Measurements from ENCODE around the gene MSI2. TPM values are rescaled to one million over a fixed set of nuclear protein-coding genes. Genes with fewer than 3 reads are reported as not detected.

The MSI2 gene
- total RNA-seq, 2 experiments from 2014 or later = 113 to 114 TPM

GRCh38 chr17:57342963-57343589 is 86.8 kb downstream of the MSI2 start:
- Mint-ChIP-seq H3K9me3 (no peaks in the 10 kb centered on the region), H3K4me3 (no peak overlapping the region), H3K27me3 (no peaks in the 10 kb centered on the region), H3K4me1 (peaks cover 24% of the 10 kb centered on the region), H3K36me3 (peaks cover 42% of the 10 kb centered on the region), H3K27ac (no peak overlapping the region)
- no peak for ATAC-seq (ENCODE audit: low read depth)
- no peak for DNase-seq
- POLR2A ChIA-PET = no interaction called here

DNA sequence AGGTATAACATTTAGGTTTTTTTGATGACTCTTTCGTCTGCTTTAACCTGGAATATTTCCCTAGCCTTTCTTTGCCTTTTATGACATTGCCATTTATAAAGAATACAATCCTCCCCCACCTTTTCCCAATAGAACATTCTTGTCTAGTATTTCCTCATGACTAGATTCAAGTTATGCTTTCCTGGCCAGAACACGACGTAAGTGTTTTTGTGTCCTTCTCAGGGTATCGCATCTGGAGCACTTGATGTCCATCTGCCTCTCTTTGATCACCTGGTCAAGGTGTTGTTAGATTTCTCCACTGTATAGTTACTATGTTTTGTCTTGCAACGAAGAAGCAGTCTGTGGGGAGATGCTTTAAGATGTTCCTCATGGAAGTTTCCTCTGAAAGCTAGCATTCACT is 87.4 kb downstream of the MSI2 start:
- DNase-seq (no peak), ATAC-seq (ENCODE audit: low read depth) (no peak)
- Mint-ChIP-seq H3K9me3 (no peaks in the 10 kb centered on the region), H3K27me3 (no peaks in the 10 kb centered on the region), H3K36me3 (peaks cover 48% of the 10 kb centered on the region), H3K4me1 (peaks cover 18% of the 10 kb centered on the region), H3K4me3 (no peak overlapping the region), H3K27ac (no peak overlapping the region)
- POLR2A ChIA-PET = no interaction called here

GRCh38 chr17:57344261-57344660 is 87.9 kb downstream of the MSI2 start:
- Mint-ChIP-seq H3K4me3 (no peak overlapping the region), H3K27me3 (no peaks in the 10 kb centered on the region), H3K27ac (no peak overlapping the region), H3K9me3 (no peaks in the 10 kb centered on the region), H3K4me1 (peaks cover 14% of the 10 kb centered on the region), H3K36me3 (peaks cover 48% of the 10 kb centered on the region)
- ATAC-seq (ENCODE audit: low read depth) (no peak), DNase-seq (no peak)
- POLR2A ChIA-PET = no interaction called here

GRCh38 chr17:57349541-57350247 is 93.4 kb downstream of the MSI2 start:
- no peak for DNase-seq
- peaks cover 19% of the 10 kb centered on the region for H3K4me1 Mint-ChIP-seq
- H3K4me3 Mint-ChIP-seq = no peak overlapping the region
- H3K9me3 Mint-ChIP-seq = no peaks in the 10 kb centered on the region
- H3K27ac Mint-ChIP-seq = no peak overlapping the region
- POLR2A ChIA-PET = no interaction called here
- peaks cover 40% of the 10 kb centered on the region for H3K36me3 Mint-ChIP-seq
- no peak for ATAC-seq (ENCODE audit: low read depth)
- H3K27me3 Mint-ChIP-seq = no peaks in the 10 kb centered on the region

GRCh38 chr17:57350266-57350665 is 93.9 kb downstream of the MSI2 start:
- Mint-ChIP-seq H3K27me3 (no peaks in the 10 kb centered on the region), H3K27ac (no peak overlapping the region), H3K36me3 (peaks cover 40% of the 10 kb centered on the region), H3K9me3 (no peaks in the 10 kb centered on the region), H3K4me1 (peaks cover 23% of the 10 kb centered on the region), H3K4me3 (no peak overlapping the region)
- DNase-seq (no peak), ATAC-seq (ENCODE audit: low read depth) (no peak)
- POLR2A ChIA-PET = no interaction called here

DNA sequence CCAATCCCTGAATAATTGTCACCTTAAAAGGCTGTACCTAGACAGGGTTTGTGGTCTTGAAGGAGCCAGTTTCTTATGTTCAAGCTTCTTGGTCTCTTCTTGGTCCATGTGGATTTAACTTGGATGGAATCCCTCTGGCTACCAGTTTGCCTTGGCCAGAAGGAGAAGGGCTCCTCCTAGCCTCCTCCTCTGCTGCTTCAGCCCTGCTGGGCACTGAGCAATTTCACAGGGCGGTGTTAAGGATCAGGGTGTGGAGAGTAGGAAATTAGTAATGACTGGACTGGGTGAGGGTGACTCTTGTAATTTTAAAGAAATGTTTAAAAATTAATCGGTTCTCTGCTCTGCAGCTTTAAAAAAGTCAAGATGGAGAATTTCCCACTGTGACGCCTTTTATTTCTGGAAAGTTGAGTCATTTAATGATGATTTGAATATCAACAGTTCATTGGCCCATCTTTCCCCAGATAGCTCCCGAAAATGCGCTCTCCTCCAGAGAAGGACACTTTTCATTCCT is 96.4 kb downstream of the MSI2 start:
- Mint-ChIP-seq H3K27me3 (no peaks in the 10 kb centered on the region), H3K4me3 (no peak overlapping the region), H3K27ac (no peak overlapping the region), H3K36me3 (peaks cover 40% of the 10 kb centered on the region), H3K9me3 (no peaks in the 10 kb centered on the region), H3K4me1 (peaks cover 44% of the 10 kb centered on the region)
- DNase-seq (no peak), ATAC-seq (ENCODE audit: low read depth) (no peak)
- POLR2A ChIA-PET = no interaction called here

DNA sequence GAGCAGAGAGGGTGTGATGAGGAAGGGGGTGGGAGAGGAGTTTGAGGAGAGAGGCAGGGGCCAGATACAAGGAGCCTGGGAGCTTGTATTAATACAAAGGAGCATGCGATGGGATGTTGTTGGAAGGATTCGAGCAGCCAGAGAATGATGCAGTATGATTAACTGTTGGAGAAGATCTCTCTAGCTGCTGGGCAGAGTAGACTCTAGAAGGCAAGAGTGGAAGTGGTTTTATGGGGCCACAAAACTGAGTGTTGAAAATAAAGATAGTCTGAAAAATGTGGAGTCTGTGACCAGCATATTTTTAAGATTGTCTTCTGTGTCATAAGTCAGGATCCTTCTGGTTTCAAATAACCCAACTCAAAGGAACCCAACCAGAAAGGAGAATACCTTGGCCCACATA is 98.3 kb downstream of the MSI2 start:
- peaks cover 26% of the 10 kb centered on the region for H3K36me3 Mint-ChIP-seq
- POLR2A ChIA-PET = interaction anchor here (0.6 to 1.0 kb wide), 2 partner anchors 36 to 83 kb away, joined by 3 to 5 read pairs; no protein-coding TSS in a partner anchor
- H3K27me3 Mint-ChIP-seq = no peaks in the 10 kb centered on the region
- no peaks in the 10 kb centered on the region for H3K9me3 Mint-ChIP-seq
- peak overlapping the region; percentile 82 for H3K27ac Mint-ChIP-seq
- peak; percentile 76 for ATAC-seq (ENCODE audit: low read depth)
- H3K4me1 Mint-ChIP-seq = peaks cover 50% of the 10 kb centered on the region
- H3K4me3 Mint-ChIP-seq = peak overlapping the region; percentile 57
- DNase-seq = no peak

DNA sequence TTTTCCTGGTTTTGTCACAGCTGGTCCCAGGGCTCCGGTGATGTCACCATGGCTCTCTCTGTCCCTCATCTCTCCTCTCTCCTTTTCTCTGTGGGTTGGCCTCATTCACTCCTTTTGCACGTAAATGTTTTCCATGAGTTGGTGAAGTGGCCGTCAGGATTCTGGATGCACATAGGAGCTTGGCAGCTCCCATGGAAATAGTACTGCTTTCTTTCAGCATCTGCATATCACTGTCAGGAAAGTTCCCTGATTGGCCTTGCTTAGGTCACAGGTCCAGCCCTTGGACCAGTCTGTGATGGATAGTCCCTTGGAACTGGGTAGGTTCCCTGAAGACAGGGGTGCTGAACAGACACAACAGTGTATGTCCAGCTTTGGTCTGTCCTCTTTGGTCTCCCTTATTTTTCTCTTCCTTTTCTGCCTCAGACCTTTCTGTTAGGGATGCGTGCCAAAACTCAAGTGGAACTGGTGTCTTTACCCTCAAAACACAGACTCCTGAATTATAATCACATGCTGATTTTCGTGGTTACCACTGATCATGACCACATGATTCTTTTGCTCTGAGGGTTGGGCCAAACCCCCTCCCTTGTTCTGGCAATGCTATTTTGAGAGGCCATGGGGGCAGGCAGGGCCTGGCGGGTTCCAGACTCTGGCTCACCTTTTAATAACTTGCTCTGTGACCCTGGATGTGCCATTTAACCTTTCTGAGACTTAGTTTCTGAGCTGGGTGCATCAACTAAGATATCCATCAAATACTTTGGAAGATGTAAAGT is 99.0 kb downstream of the MSI2 start:
- ATAC-seq (ENCODE audit: low read depth) (no peak), DNase-seq (no peak)
- no peaks in the 10 kb centered on the region for H3K9me3 Mint-ChIP-seq
- no peaks in the 10 kb centered on the region for H3K27me3 Mint-ChIP-seq
- peak overlapping the region; percentile 69 for H3K4me3 Mint-ChIP-seq
- peak overlapping the region; percentile 82 for H3K27ac Mint-ChIP-seq
- POLR2A ChIA-PET = interaction anchor here (0.6 kb wide), 1 partner anchor 83 kb away, joined by 5 read pairs; no protein-coding TSS in a partner anchor
- H3K4me1 Mint-ChIP-seq = peaks cover 50% of the 10 kb centered on the region
- H3K36me3 Mint-ChIP-seq = peaks cover 22% of the 10 kb centered on the region

- POLR2A ChIA-PET = no interaction called here
- ATAC-seq (ENCODE audit: low read depth) (no peak), DNase-seq (no peak)
- peaks cover 50% of the 10 kb centered on the region for H3K4me1 Mint-ChIP-seq
- H3K27ac Mint-ChIP-seq = no peak overlapping the region
- peaks cover 15% of the 10 kb centered on the region for H3K36me3 Mint-ChIP-seq
- no peaks in the 10 kb centered on the region for H3K27me3 Mint-ChIP-seq
- H3K4me3 Mint-ChIP-seq = peak overlapping the region; percentile 43
- H3K9me3 Mint-ChIP-seq = no peaks in the 10 kb centered on the region
Measured at GRCh38 chr17:57356153-57356718, 99.9 kb downstream of the MSI2 start.

GRCh38 chr17:57356719-57357391 is 100.5 kb downstream of the MSI2 start:
- Mint-ChIP-seq H3K4me1 (peaks cover 51% of the 10 kb centered on the region), H3K27me3 (no peaks in the 10 kb centered on the region), H3K27ac (peak overlapping the region; percentile 67), H3K36me3 (peaks cover 15% of the 10 kb centered on the region), H3K9me3 (no peaks in the 10 kb centered on the region), H3K4me3 (peak overlapping the region; percentile 68)
- DNase-seq (no peak), ATAC-seq (ENCODE audit: low read depth) (no peak)
- POLR2A ChIA-PET = no interaction called here

- H3K27me3 Mint-ChIP-seq = no peaks in the 10 kb centered on the region
- peak overlapping the region; percentile 64 for H3K27ac Mint-ChIP-seq
- POLR2A ChIA-PET = no interaction called here
- no peak for DNase-seq
- no peaks in the 10 kb centered on the region for H3K9me3 Mint-ChIP-seq
- peak overlapping the region; percentile 68 for H3K4me3 Mint-ChIP-seq
- ATAC-seq (ENCODE audit: low read depth) = no peak
- H3K36me3 Mint-ChIP-seq = peaks cover 15% of the 10 kb centered on the region
- H3K4me1 Mint-ChIP-seq = peaks cover 51% of the 10 kb centered on the region
Measured at GRCh38 chr17:57357392-57357784, 101.1 kb downstream of the MSI2 start.

- H3K36me3 Mint-ChIP-seq = peaks cover 11% of the 10 kb centered on the region
- peak overlapping the region; percentile 64 for H3K27ac Mint-ChIP-seq
- peaks cover 51% of the 10 kb centered on the region for H3K4me1 Mint-ChIP-seq
- peak overlapping the region; percentile 68 for H3K4me3 Mint-ChIP-seq
- POLR2A ChIA-PET = interaction anchor here (0.7 kb wide), 1 partner anchor 15 kb away, joined by 3 read pairs; no protein-coding TSS in a partner anchor
- DNase-seq (peak; percentile 35), ATAC-seq (ENCODE audit: low read depth) (peak; percentile 79)
- no peaks in the 10 kb centered on the region for H3K27me3 Mint-ChIP-seq
- H3K9me3 Mint-ChIP-seq = no peaks in the 10 kb centered on the region
Measured at GRCh38 chr17:57357830-57358430, 101.6 kb downstream of the MSI2 start.
